ENCODE measurements around the gene PWWP2B.

PWWP2B gene

DNA sequence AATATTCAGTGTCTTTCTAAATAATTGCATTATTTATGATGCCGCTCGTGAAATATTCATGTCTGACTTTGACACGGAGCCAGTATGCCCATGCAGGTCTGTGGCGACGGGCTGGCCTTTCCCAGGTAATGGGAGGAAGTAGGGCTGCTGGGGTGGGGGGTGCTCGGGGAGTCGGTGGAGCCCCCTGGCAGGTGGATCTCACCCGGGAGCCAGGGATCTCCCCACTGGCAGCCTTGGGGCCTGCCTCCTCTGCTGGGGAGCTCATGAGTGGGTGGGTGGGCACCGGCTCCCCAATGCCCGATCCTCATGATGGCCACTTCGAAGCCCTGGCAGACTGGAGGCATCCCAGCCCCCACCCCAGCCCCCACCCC lies 52.8 kb downstream of the PWWP2B start:
- DNase-seq: no peak

DNA sequence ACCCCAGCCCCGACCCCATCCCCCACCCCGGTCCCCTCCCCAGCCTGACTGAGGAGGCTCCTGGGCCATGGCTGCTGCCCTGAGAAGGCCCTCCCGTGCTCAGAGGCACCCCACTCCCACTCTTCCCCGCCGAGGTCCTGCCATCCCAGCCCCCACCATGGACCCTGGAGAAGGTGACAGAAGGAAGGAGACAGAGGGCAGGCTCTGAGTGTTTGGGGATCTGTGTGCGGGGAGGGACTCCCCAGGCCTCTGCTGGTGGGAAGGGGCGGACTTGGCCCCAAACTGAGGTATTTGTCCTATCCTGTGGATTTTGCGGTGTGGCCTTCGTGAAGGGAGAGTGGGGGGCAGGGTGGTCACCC lies 53.4 kb downstream of the PWWP2B start:
- DNase-seq: no peak

DNA sequence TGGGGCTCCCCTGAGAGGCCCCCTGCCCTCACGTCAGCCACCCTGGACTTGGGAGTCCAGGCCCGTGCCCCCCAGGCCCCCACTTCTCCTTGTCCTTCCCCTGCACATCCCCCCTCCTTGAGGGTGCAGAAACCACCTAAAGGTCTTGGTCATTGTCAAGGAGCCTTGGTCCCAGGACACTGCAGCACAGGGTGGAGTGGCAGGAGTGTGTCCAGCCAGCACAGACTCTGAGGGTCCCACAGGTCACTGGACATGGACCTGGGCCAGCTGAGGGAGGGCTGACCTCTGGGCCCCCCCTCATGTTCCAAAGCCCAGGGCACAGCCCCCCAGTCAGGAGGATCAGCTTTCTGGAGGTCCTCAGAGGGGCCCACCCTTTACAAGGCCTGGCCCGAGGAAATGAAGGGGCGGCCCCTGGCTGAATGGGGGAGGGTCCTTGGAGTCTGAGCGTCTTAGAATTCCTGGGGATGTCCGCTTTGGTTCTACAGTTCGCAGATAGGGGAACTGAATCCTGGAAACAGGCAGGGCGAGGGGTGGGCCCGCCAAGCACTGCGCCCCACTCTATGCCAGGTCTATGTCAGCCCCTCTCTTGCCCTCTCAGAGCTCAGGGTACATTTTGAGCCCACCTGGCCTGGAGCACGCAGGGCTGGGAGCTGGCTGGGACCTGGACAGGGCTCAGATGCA lies 54.0 kb downstream of the PWWP2B start:
- DNase-seq: no peak

DNA sequence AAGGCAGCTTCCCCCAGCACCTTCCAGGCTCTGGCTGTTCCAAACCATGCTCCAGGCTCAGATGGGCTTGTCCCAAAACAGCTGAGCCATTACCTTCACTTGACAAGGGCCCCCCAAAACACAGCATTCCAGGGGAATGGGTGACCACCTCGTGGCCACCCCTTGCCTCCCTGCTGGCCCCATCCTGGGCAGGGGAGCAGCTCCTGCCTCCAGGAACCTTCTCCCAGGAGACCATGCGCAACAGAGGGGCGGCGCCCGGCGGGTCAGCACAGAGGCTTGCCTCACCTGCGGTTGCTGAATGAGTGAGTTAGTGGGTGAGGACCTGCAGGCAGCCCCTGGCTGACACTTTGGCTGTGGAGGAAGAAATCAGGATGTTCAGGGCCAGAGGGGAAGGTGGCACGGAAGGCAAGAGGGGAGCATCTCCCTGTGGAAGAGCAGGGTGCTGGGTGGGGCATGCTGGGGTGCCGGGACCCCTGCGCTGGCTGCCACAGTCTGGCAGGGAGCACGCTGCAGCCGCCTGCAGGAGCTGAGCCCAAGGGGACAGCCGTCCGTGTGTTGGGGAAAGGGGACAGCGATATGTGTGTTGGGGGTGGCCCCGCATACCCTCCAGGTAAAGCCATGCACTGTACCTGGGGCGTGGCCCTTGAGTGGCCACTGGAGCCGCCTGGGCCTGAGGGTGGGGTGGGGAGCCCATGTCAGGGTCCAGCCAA lies 54.7 kb downstream of the PWWP2B start:
- no peak for DNase-seq

DNA sequence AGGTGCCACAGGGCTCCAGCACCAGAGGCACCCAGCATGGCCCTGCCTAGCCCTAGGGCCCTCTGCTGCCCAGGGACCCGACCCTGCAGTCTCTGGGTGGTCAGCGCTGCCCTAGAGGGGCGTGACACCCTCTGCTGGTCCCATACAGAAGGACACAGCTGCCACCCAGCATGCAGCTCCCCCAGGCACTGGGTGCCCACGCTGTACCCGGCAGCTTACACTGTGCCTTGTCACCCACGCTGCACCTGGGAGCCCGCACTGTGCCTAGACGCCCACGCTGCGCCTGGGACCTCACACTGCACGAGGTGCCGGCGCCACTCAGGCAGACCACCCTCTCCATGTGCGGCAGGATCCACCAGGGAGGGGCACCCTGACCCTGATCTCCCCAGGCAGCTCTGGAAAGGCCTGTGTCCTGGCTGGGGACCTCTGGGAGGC lies 55.2 kb downstream of the PWWP2B start:
- DNase-seq: peak; percentile 52 to 59

DNA sequence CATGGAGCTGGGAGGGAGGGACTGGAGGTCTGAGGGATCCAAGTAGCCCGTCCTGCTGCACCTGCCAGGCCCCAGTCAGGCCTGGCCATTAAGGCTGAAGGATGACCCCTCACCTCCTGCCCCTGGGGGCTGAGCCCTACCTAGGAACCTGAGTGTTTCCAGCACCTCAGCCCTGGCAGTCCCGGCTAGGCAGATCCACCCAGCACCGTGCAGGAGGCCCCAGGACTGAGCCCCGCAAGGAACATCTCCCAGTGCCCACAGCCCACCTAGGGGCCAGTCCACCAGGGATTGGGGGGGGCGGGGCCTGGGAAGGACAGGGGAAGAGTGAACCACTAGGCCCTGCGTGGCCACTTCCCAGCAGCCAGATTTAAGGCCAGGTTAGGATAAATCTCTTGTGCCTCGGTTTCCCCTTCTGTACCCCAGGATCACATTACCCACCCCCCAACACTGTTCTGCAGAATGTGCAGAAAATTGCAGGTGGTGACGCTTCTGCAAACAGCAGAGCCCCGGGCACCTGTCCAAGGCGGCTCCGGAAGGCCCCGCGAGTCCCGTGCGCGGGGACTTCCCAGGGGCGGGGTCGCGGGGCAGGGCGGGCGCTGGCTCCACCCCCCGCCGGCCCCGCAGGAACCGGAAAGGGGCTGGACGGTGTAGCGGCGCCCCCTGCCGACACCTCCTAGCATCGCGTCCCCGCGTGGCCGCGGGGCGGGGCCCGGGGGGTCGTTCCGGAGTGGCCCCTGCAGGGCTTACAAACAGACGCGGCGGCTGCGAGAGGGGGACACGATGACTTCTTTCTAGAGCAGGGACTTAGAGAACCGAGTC lies 55.9 kb downstream of the PWWP2B start:
- DNase-seq: peak; percentile 84

DNA sequence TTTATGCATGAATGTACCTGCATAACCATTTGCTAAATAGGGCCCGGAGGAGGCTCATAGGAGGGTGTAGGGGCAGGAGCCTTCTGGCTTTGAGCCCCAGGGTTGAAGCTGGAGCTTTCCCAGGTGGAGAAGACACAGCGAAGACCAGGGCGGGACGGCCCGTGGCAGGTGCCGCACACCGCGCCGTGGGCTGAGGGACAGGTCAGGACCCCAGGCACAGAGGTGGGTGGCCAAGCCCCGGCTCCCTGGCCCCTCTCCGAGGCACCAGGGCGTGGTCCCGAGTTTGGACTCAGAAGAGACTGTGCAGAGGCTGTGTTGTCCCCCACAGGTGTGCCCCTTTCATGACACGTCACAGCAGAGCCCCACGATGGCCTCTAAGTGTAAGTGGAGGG lies 56.5 kb downstream of the PWWP2B start:
- no peak for DNase-seq

DNA sequence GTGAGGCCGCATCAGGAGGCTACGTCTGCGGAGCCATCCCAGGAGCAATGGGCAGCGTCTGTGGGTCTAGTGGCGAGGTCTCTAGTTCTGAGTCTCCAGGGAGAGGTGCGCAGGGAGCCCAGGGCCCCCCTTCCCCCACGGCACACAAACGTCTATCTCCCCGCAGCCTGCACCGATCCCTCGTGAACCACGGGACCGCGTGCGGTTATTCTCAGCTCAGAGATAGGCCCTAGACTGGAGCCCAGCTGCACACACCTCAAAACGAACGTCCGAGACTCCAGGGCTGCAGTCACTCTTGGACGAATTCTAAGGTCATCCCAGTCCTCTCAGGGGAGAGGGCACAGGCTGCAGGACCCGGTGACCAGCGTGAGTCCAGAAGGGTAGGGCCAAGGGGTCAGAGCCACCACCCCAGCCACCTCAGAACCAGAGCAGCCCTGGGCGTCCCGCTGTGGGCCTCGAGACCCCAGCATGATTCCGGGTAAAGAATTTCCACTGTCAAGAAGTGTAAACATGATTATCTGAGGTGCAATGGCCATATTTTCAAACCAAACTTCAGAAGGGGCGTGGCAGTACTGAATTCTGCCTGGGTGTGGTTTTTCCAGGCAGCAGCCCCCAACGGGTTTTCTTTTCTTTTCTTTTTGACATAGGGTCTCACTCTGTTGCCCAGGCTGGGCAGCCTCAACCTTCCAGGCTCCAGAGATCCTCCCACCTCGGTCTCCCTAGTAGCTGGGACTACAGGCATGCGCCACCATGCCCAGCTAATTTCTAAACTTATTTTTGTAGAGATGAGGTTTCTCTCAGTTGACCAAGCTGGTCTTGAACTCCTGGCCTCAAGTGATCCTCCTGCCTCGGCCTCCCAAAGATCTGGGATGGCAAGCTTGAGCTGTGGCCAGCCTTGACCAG lies 57.5 kb downstream of the PWWP2B start:
- DNase-seq: no peak

DNA sequence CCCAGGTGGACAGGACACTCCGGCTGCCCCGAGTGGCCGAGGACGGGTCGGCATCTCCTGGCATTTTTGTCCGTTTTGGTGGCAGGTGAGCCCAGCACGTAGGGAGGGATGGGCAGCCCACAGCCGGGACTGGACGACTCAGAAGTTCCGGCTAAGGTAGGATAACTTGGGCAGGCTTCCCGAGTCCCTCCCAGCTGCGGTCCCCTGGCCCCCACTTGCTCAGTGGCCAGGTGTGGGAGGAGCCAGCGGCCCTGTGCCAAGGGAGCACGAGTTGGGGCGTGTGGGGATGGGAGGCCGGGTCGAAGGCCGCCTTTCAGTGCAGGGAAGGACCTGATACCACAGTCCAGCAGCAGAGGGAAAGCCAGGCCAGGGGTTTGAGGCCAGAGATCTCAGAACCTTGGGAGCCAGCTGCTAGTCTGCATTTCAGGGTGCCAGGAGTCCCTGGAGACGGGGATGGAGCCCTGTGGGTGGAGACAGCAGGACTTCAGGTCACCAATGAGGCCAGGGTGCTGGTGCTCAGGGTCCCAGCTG lies 58.5 kb downstream of the PWWP2B start:
- DNase-seq: no peak

DNA sequence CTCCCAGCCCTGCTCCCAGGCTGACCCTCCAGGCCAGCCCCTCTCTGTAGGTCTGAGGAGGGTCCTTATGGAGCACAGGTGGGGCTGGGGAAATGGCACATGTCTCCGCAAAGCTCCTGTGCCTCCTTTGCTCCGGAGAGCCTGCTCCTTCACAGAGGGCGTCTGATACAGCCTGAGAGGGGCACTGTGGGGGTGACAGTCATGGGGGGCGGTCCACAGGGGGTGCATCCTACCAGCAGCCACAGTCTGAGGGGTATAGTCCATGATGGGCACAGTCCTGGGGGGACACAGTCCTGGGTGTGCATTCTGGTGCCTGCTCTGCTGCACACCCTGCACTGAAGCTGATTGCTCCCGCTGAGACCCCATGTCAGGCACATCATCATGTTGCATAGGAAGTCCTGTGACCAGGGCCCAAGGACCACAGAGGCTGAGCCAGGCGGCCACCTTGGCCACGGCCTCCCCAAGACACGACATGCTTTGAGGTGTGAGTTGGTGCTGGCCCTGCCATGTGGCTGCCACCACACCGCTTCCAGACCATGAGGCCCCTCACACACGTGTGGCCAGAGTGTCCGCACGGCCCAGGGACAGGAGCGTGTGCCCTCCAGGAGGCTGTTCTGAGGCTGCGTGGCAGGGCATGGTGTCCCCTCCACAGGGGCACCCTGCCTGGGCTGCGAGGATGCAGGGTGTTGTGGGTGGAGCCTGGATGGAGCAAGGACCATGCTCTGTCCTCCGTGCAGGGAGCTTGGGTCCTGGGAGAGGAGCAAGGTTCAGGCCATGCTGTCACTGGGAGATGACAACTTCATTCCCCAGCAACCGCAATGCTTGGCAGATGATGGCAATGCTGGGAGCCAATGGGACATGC lies 59.2 kb downstream of the PWWP2B start:
- DNase-seq: no peak

DNA sequence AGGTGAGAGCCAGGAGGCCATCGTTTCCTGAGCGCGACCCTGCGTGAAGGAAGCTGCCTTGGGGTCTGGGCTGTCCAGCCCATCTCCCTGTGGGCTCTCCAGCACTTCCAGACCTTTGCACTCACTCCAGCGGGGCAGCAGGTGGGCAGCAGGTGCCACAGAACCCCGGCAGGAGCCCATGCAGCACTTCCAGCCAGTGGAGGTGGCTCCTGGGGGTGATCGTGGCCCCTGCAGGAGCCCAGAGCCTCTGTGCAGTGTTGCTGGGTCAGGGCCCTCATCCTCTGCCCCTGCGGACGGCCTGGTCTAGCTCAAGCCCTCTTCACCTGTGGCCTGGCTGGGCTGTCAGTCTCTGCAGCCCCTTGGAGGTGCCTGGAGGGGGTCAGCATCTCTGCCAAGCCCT lies 59.9 kb downstream of the PWWP2B start:
- DNase-seq: no peak

DNA sequence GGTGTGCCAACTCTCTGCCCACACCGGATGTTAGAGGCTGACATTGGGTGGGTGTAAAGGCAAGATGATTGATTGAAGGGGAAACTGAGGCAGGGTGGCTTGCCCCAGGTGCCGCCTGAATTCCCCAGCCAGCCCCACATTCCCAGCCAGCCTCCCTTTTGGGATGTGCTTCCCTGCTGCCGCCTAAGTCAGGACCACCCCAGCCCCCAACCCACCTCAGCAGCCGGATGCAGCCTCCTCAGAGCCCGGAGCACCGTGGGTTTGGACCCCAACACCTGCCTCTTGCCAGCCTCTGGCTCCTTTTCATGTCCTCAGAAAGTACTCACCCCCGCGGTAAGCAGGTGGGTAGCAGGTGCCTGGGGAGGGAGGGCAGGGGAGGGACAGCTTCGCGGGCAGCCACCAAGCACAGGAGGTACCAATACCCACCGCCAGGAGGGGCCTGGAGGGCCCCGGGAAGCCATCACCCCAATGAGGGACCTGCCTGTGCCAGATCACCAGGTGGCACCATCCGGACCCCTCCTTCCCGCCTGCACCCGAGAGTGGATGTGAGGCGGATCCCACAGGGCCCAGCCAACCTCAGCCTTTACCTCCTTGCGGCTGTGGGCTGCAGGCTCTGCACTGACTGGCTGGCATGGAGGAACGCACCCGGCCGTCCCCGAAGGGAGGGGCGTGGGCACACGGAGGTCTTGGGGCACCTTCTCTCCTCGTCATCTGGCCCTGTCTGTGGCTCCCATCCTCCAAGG lies 60.5 kb downstream of the PWWP2B start:
- DNase-seq: no peak

DNA sequence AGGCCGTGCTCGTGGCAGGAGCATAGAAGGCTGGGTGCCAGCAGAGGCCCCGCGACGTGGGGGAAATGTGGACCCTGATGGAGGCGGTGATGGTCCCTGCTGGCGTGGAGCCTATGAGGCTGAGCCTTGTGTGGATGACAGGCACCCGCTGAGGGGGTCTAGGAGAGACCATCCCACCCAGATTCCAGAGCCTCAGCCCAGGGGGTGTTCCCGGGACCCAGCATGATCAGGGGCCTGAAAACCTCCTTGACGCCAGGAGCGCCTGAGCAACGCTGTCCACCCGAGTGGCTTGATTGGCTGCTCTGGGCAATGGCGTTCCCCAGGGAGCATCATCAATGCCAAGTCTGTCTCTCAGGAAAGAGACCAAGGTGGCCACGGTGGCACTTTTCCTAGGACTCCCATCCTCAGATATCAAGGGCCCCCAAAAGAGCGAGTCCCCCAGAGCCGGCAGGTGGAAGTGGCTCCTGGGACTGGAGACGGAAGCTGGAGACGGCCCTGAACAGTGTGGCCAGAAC lies 61.1 kb downstream of the PWWP2B start:
- no peak for DNase-seq

DNA sequence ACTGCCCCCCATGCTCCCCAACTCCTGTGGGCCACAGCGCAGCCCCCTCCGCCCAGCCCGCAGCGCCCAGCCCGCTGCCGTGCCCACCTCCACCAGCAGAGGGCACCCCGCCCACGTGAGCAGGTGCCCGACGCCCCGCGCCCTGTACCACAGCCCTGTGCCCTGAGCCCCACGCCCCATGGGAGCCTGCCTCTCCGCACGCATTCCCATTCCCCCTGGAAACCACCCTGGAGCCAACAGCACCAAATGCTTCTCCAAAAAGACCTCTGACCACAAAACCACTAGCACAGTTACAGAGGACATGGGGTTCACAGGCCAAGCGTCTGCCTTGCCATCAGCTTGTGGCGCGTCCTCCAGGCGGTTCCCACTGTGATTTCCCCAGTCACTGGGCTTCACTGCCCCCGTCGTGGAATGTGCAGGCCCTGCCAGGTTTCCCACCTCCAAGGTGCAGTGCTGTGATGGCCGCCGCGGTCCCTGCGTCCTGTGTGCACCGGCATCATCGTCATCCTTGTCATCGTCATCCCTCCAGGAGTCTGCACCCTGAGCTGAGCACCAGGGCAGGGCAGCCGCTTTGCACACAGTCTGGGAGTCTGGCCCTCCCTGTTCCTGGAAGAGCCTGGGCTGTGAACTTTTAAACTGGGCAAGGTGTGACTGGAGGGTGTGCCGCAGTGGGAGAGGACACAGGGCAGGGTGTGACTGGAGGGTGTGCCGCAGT lies 61.7 kb downstream of the PWWP2B start:
- peak; percentile 56 to 61 for DNase-seq

DNA sequence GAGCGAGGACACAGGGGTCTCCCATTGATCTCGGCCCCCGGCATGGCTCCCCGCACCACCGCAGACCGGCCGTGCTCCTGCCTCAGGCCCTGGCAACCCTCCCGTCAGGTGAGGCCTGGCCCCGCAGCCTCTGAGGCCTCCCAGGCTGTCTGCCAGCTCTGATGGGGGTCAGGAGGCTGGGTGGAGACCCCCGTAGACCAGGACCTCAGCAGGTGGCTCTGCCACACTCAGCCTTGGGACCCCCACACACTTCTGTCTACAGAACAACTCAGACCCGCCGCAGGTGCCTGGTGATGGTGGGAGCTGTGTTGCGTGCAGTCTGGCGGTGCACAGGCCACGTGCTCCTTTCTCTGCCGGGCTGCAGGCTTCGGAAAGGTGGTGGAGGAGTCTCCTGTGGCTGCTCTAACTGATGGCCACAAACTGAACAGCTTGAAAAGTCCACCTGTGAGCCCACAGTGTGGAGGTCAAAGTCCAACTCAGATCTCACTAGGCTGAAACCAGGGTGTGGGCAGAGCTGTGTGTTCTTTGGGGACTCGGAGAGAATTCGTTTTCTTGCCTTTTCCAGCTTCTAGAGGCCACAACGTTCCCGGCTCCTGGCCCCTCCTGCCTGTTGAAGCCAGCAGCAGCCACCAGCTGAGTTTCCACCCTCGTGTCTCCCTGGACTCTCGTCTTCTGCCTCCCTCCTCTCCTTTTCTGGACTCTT lies 62.5 kb downstream of the PWWP2B start:
- DNase-seq: no peak

DNA sequence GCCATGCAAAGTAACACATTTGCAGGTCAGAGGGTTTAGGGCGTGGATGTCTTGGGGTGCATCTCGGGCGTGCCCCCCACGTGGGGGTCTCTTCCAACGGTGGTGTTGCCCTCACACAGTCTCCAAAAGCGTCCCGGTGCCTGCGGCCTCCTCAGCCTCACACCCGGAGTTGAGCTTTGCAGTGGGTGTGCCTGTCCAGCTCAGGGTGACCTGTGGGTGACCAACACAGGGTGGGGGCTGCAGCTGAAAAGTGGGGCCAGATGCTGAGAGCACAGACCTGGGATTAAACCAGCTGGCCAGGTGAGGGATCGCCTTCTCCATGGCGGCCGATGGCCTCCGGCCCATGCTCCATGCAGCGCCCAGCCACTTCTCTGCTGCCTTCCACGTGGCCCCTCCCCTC lies 63.1 kb downstream of the PWWP2B start:
- DNase-seq: no peak

DNA sequence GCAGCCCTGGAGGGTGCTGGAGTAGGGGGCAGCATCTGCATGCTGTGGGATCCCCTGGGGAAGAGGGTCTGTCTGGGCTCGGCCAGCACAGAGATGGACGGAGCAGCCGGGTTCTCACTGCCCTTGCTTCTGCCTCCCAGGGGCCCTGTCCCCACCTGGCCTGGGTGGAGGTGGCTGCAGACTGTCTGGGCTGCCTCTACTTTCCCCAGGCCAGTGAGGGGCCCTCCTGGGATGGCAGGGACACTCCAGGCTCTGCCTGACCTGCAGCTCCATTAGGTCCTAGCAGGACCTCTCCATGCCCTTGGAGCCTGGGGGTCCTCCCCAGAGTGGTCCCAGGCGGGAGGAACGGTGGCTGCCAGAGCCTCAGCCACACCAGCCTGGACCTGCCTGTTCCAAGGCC lies 63.7 kb downstream of the PWWP2B start:
- DNase-seq: no peak

DNA sequence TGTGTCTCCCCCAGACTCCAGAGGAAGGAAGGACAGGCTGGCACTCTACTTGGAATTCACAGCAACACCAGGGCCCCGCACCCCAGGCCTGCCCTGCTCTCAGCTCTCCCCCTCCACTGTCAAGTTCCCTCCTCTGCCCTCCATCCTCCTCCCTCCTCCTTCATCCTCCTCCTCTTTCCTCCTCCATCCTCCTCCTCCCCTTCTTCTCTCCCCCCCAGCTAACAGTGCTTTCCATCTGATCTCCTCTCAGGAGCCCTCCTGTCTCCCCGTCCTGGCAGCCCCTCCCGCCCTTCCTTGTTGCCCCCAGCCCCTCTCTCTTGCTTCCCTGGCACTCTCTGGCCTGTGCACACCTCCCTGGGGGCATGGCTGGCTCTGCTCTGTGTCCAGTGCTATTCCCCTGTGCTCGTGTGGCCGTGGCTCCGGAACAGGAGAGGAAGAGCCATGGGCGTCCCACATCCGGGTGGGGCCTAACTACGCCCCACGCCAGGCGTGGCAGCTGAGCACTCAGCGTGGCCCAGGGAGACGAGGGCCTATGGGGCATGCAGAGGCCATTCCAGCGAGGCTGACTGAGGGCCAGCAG lies 64.2 kb downstream of the PWWP2B start:
- no peak for DNase-seq

DNA sequence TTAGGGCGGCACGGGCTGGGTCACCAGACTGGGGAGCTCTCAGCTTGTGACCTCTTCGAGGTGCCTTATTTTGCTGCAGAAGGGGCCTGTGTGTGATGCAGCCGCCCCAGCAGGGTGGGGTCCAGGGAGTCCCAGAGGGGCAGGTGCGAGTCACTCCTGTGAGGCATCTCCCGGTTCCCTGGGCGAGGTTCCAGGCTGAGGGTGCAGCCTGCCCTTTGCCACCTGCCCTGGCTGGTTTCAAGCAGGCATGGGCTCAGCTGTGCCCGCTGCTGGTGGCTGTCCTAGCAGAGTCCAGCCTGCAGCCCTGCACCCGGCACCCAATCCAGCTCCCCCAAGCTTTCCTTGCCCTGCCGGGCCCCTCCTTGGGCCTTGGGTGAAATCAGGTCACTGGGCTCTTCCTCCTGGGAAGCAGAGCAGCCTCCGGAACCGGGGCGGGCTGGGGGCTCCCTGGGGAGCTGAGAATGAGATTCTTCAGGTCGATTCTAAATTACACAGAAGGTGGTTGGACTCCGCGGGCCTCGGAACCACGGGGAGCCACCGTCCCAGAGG lies 64.8 kb downstream of the PWWP2B start:
- DNase-seq: no peak
